Activated T-cell treated with anti-CD3 and anti-CD28 coated beads, Interleukin-2, amount 50 U/mL, for 72 hours (primary cell): ENCODE results near the gene RYR2. TPM values are rescaled to one million over a fixed set of nuclear protein-coding genes. Genes with fewer than 3 reads are reported as not detected.
A peak's percentile ranks its signal among the peaks of the same experiment; 100 is the strongest.

Experiments
- ATAC-seq, 2 donors: fragments of 150-1000 bp; cut with Tn5 transposase; replicated peaks in 1 of 2; 2 replicates each; pipeline ENCODE4 v1.10.0; 2021; ENCODE audit warnings: moderate library complexity in 2 of 2, mild to moderate bottlenecking in 1 of 2
- DNase-seq, 2 donors: peaks; one replicate each; pipeline ENCODE4 v3.0.0; 2021 to 2022; ENCODE audit warnings: mixed read lengths in 1 of 2
- H3K27ac Mint-ChIP-seq: one replicate; pipeline ENCODE4 v1.8.0; 2022; ENCODE audit warnings: mild to moderate bottlenecking, moderate library complexity, mixed read lengths
- H3K27me3 Mint-ChIP-seq: one replicate; pipeline ENCODE4 v1.8.0; 2022; ENCODE audit warnings: low read depth, mixed read lengths
- H3K36me3 Mint-ChIP-seq, 2 donors: one replicate each; pipeline ENCODE4 v1.8.0; 2022; ENCODE audit warnings: mixed read lengths in 2 of 2, mild to moderate bottlenecking in 1 of 2; ENCODE audit not compliant: insufficient read depth in 2 of 2
- H3K4me1 Mint-ChIP-seq: one replicate; pipeline ENCODE4 v1.8.0; 2022; ENCODE audit warnings: low read depth, mixed read lengths
- H3K4me3 Mint-ChIP-seq, 2 donors: one replicate each; pipeline ENCODE4 v1.8.0; 2022; ENCODE audit warnings: mild to moderate bottlenecking in 2 of 2, mixed read lengths in 2 of 2, moderate library complexity in 2 of 2
- H3K9me3 Mint-ChIP-seq, 2 donors: one replicate each; pipeline ENCODE4 v1.8.0; 2022; ENCODE audit warnings: mixed read lengths in 2 of 2
- total RNA-seq, 2 donors: library from RNA; stranded (reverse); gene quantifications; one replicate each; pipeline ENCODE4 v1.2.3, GENCODE V29; 2022

The RYR2 gene
- total RNA-seq, 2 donors from 2014 or later: 0.02 to 0.19 TPM

DNA sequence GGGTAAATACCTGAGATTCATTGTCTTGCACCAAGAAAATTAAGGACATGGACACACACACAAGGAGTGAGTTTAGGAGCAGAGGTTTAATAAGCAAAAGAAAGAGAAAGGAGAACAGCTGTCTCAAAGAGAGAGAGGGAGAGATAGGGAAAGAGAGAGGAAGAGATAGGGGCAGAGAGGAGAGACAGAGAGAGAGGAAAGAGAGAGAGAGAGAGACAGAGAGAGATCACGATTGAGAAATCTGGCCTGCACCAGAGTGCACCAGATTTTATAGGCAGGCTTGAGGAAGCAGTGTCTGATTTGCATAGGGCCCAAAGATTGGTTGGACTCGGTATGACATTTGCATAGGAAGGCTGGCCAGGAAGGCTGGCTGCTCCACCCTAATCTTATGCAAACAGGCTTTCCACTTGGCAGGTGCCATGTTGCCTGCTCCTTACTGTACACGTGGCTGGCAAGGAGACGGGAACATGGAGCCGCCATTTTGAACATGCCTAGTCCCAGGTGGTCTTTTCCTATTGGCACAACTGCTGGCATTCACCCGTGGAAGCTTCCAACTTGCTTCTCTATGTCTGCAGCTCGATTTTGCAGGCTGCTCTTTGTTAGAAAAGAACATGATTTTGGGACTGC, 428.8 kb downstream of the RYR2 start:
- Mint-ChIP-seq H3K27me3 (no peaks in the 10 kb centered on the region), H3K4me1 (no peaks in the 10 kb centered on the region), H3K36me3 (no peaks in the 10 kb centered on the region), H3K27ac (no peak overlapping the region), H3K9me3 (peaks cover 0 to 2% of the 10 kb centered on the region in 2 donors), H3K4me3 (no peak overlapping the region)
- no peak for DNase-seq
- no peak for ATAC-seq

DNA sequence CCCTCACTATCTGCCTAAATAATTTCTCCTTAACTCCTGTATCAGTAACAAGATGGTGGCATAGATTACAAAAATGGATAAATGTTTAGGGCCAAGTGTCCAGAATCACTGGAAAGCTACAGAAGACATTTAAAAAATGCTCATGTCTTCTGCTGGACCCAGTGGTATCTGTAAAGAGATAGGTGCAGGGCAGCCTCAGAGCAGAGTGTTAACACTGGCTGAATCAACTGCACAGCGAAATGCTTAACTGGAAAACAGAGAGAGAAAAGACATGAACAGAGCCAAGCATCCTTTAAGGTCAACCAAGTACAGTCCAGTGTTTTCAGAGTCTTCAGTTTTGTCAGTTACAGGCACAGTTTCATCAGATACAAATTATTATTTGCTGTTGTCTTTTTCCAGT, 429.4 kb downstream of the RYR2 start:
- DNase-seq (no peak), ATAC-seq (no peak)
- Mint-ChIP-seq H3K4me3 (no peak overlapping the region), H3K27me3 (no peaks in the 10 kb centered on the region), H3K4me1 (no peaks in the 10 kb centered on the region), H3K9me3 (peaks cover 0 to 2% of the 10 kb centered on the region in 2 donors), H3K36me3 (no peaks in the 10 kb centered on the region), H3K27ac (no peak overlapping the region)

DNA sequence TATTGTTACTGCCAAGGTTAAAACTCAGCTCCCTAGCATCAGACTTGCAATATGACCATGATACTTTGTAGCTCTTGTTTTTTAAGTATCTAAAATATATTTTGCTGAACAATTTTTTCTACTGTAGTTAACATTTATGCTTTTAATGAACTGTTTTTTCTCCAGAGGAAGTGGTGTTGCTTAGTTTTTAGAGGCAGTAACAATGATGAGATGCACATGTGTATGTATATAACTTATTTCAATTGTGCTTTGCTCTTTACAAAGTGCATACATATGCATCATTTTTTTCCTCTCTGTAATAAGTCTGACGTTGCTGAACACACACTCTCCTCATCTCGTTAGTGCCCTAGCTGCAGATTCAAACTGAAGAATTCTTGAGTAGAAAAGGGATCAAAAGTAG, 430.0 kb downstream of the RYR2 start:
- H3K36me3 Mint-ChIP-seq: no peaks in the 10 kb centered on the region

DNA sequence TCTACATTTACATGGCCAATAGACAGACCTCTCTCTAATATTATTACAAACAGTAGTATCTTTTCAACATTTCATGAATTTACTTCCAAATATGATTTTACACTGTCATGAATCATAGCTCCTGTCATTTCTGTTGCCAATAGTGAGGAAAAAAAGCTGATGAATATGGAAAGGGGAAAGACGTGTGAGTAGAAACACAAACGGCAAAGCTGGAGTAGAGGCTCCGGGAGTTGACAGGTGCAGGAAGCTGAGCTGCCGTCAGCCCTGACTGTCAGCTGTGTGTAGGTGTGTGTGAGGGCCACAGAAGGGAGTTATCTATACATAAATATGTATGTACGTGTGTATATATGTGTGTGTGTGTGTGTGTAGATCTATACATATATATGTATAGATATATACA, 431.9 kb downstream of the RYR2 start:
- peaks cover 0 to 2% of the 10 kb centered on the region in 2 donors for H3K9me3 Mint-ChIP-seq
- H3K27ac Mint-ChIP-seq: no peak overlapping the region

More for the DNA sequence above, 430.0 kb downstream of the RYR2 start:
- H3K4me1 Mint-ChIP-seq: no peaks in the 10 kb centered on the region
- H3K4me3 Mint-ChIP-seq: no peak overlapping the region
- no peaks in the 10 kb centered on the region for H3K27me3 Mint-ChIP-seq
- ATAC-seq (no peak), DNase-seq (no peak)
- no peak overlapping the region for H3K27ac Mint-ChIP-seq
- H3K9me3 Mint-ChIP-seq: peaks cover 0 to 2% of the 10 kb centered on the region in 2 donors

DNA sequence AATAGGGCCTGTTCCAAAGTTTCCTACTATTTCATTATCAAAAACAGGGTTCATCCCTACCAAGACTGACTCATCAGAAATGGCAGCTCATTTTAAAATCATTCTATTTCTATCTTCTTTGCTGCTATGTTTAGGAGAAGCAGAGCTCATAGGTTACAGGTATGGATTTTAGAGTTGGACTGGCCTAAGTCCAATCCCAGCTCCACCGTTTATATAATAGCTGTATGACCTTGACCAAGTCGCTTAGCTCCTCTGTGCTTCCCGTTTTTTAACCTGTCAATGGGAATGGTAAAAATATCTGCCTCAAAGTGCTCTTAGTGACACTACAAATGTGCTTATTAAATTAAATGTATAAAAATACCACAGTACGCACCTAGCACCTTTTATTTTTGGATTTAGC, 436.1 kb downstream of the RYR2 start:
- Mint-ChIP-seq H3K9me3 (peaks cover 2 to 6% of the 10 kb centered on the region in 2 donors), H3K4me1 (no peaks in the 10 kb centered on the region), H3K4me3 (no peak overlapping the region), H3K36me3 (no peaks in the 10 kb centered on the region), H3K27ac (no peak overlapping the region), H3K27me3 (peaks cover 10% of the 10 kb centered on the region)
- ATAC-seq (no peak), DNase-seq (no peak)

More for the DNA sequence above, 431.9 kb downstream of the RYR2 start:
- Mint-ChIP-seq H3K36me3 (no peaks in the 10 kb centered on the region), H3K4me1 (no peaks in the 10 kb centered on the region), H3K4me3 (no peak overlapping the region), H3K27me3 (no peaks in the 10 kb centered on the region)
- ATAC-seq (no peak), DNase-seq (no peak)

DNA sequence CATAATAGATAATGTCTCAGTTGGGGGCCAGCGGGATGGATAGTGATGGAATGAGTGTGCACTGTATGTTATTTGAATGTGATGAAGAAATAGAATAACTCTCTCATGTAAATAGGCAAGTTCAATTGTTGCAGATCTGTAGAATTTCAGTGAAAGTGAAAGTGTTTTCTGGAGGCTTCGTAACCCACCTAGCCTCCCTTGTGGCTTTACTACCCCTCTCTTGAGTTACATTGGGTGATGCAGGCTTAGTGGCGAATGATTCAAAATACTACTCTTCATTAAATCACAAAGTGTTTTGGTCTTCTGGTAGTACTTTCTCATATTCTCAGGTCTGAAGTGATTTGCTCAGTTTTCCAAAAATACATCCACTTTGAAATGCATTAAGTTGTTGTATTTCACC, 436.9 kb downstream of the RYR2 start:
- Mint-ChIP-seq H3K27ac (no peak overlapping the region), H3K4me3 (no peak overlapping the region), H3K36me3 (no peaks in the 10 kb centered on the region), H3K4me1 (no peaks in the 10 kb centered on the region), H3K9me3 (peaks cover 2 to 6% of the 10 kb centered on the region in 2 donors), H3K27me3 (peaks cover 14% of the 10 kb centered on the region)
- ATAC-seq (peak in 1 of 2 donors; percentile 23), DNase-seq (no peak)

DNA sequence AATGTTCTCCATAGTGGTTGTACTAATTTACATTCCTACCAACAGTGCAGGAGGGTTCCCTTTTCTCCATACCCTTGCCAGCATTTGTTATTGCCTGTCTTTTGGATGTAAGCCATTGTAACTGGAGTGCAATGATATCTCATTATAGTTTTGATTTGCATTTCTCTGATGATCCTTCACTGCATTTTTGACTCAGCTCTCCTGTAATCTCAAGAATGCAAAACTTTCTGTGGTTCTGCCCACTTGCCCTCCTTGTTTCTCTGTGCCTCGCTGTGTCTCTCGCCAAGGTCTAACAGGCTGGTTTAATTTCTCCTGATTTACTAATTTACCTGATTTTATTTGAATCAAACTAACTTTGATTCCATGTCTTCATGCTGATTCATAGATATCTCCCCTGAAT, 440.8 kb downstream of the RYR2 start:
- no peaks in the 10 kb centered on the region for H3K4me1 Mint-ChIP-seq
- ATAC-seq: peak in 1 of 2 donors; percentile 32

DNA sequence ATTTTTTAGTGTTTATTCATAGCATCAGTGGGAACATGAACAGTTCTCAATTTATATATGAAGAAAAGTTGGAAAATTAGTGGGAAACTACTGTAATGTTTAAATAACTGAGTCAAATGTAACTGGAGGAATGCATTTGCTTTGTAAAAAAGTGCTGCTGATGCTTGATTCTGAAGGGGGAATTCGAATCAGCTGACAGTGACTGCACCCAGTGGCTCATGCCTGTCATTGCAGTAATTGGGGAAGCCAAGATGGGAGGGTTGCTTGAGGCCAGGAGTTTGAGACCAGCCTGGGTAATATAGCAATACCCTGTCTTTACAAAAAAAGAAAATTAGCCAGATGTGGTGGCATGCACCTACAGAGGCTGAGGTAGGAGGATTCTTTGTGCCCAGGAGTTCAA, 450.4 kb downstream of the RYR2 start:
- Mint-ChIP-seq H3K4me1 (no peaks in the 10 kb centered on the region), H3K36me3 (no peaks in the 10 kb centered on the region)

More for the DNA sequence above, 440.8 kb downstream of the RYR2 start:
- Mint-ChIP-seq H3K36me3 (no peaks in the 10 kb centered on the region), H3K4me3 (no peak overlapping the region), H3K9me3 (peaks cover 2 to 6% of the 10 kb centered on the region in 2 donors), H3K27ac (no peak overlapping the region), H3K27me3 (peaks cover 14% of the 10 kb centered on the region)
- DNase-seq: no peak

DNA sequence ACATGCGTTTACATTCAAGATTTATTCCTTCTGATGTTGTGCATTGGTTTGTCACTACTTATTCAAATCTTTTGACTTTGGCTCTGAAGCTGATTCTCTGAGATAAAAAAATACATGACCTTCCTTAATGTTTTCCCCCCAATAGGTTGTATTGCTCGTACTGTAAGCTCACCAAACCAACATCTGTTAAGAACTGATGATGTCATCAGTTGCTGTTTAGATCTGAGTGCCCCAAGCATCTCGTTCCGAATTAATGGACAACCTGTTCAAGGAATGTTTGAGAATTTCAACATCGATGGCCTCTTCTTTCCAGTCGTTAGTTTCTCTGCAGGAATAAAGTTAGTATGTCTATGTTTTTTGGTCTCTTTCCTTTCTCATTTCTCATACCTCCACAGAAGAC, 458.6 kb downstream of the RYR2 start:
- no peaks in the 10 kb centered on the region for H3K9me3 Mint-ChIP-seq
- H3K27me3 Mint-ChIP-seq: peaks cover 43% of the 10 kb centered on the region
- no peak overlapping the region for H3K4me3 Mint-ChIP-seq
- DNase-seq: no peak
- no peak for ATAC-seq
- no peak overlapping the region for H3K27ac Mint-ChIP-seq
- no peaks in the 10 kb centered on the region for H3K36me3 Mint-ChIP-seq
- H3K4me1 Mint-ChIP-seq: no peaks in the 10 kb centered on the region

More for the DNA sequence above, 450.4 kb downstream of the RYR2 start:
- no peak for DNase-seq
- H3K9me3 Mint-ChIP-seq: no peaks in the 10 kb centered on the region
- H3K27me3 Mint-ChIP-seq: no peaks in the 10 kb centered on the region
- no peak overlapping the region for H3K27ac Mint-ChIP-seq
- no peak overlapping the region for H3K4me3 Mint-ChIP-seq
- ATAC-seq: no peak

DNA sequence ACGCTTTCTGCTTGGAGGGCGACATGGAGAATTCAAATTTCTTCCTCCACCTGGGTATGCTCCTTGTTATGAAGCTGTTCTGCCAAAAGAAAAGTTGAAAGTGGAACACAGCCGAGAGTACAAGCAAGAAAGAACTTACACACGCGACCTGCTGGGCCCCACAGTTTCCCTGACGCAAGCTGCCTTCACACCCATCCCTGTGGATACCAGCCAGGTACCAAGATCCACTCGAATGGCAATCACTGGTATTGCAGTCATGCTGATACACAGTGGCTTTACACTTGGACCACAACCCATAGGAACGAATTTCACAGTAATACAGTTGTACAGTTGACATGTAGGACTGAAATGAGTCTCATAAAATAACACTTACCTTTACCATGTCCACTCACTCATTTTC, 461.3 kb downstream of the RYR2 start:
- Mint-ChIP-seq H3K36me3 (no peaks in the 10 kb centered on the region), H3K9me3 (no peaks in the 10 kb centered on the region), H3K27me3 (peaks cover 44% of the 10 kb centered on the region), H3K27ac (no peak overlapping the region), H3K4me3 (no peak overlapping the region), H3K4me1 (no peaks in the 10 kb centered on the region)
- no peak for DNase-seq
- no peak for ATAC-seq

DNA sequence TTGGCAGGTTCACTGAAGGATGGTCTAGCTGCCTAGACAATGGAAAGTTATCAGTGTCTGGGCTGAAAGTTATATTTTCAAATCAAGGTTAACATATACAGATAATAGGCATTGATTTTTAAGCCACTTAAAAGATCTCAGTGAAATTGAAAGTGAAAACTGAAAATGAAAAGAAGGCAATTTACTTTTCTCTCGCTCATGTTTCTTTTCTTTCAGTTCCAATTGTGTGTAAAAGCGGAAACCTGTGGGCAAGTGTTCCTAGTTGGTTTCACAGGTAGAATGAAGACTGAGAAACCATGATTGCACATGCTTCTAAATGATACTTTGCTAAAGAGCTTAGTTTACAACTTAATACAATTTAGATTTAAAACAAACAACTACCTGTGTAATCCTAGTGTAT, 465.0 kb downstream of the RYR2 start:
- Mint-ChIP-seq H3K9me3 (no peaks in the 10 kb centered on the region), H3K27ac (no peak overlapping the region), H3K36me3 (no peaks in the 10 kb centered on the region), H3K27me3 (peaks cover 43% of the 10 kb centered on the region), H3K4me3 (no peak overlapping the region), H3K4me1 (no peaks in the 10 kb centered on the region)
- DNase-seq (peak in 1 of 2 donors; percentile 5), ATAC-seq (peak; percentile 60 to 69)

DNA sequence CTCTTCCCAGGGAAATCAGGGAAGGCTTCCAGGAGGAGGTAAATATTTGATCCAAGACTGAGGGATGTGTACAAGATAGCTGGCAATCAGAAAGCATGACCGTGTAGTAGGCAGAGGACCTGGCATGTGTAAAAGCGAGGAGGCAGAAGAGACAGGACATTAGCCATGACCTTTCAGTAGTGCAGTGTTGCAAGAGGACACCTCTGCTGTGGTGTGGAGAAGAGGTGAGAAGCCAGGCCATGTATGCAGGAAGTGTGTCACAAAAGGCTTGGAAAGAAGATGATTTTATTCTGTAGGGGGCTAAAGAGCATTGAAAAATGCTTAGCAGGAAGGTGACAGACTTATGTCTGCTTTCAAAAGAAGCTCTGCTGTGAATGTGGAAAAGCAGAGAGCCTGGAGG, 467.8 kb downstream of the RYR2 start:
- H3K4me1 Mint-ChIP-seq: no peaks in the 10 kb centered on the region
- no peak overlapping the region for H3K27ac Mint-ChIP-seq
- H3K4me3 Mint-ChIP-seq: no peak overlapping the region
- ATAC-seq: no peak
- peaks cover 24% of the 10 kb centered on the region for H3K27me3 Mint-ChIP-seq
- H3K36me3 Mint-ChIP-seq: no peaks in the 10 kb centered on the region
- DNase-seq: no peak
- H3K9me3 Mint-ChIP-seq: no peaks in the 10 kb centered on the region

DNA sequence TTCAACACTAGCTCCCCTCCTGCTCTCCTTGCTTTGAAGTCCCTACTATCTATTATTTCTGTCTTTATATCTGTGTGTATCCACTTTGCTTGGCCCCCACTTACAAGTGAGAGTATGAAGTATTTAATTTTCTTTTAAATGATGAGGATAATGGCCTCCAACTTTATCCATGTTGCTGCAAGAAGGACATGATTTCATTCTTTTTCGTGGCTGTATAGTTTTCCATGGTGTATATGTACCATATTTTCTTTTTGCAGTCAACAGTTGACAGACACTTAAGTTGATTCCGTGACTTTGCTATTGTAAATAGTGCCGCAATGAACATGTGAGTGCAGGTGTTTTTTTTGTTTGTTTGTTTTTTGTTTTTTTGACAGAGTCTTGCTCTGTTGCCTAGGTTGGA, 483.1 kb downstream of the RYR2 start:
- Mint-ChIP-seq H3K27ac (no peak overlapping the region), H3K4me3 (no peak overlapping the region), H3K9me3 (peaks cover 3 to 4% of the 10 kb centered on the region in 2 donors), H3K4me1 (no peaks in the 10 kb centered on the region), H3K36me3 (no peaks in the 10 kb centered on the region), H3K27me3 (no peaks in the 10 kb centered on the region)
- no peak for DNase-seq
- ATAC-seq: no peak

DNA sequence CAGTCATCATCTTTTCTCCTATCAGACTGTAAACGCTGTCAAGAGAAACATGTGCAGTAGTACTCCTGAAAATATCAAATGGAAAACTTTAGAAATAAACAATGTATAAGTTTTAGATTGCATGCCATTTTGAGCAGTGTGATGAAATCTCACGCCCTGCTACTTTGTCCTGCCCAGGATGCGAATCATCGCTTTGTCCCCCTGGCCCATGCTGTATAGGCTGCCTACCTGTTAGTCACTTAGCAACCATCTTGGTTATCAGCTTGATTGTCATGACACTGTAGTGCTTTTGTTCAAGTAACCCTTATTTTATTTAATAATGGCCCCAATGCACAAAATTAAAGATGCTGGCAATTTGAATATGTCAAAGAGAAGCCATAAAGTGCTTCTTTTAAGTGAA, 485.8 kb downstream of the RYR2 start:
- ATAC-seq (no peak), DNase-seq (no peak)
- no peaks in the 10 kb centered on the region for H3K4me1 Mint-ChIP-seq
- H3K27me3 Mint-ChIP-seq: no peaks in the 10 kb centered on the region
- no peak overlapping the region for H3K27ac Mint-ChIP-seq
- peaks cover 0 to 2% of the 10 kb centered on the region in 2 donors for H3K9me3 Mint-ChIP-seq
- H3K4me3 Mint-ChIP-seq: no peak overlapping the region
- no peaks in the 10 kb centered on the region for H3K36me3 Mint-ChIP-seq
